Measurements from ENCODE around the gene PLPP4.

PLPP4 gene

DNA sequence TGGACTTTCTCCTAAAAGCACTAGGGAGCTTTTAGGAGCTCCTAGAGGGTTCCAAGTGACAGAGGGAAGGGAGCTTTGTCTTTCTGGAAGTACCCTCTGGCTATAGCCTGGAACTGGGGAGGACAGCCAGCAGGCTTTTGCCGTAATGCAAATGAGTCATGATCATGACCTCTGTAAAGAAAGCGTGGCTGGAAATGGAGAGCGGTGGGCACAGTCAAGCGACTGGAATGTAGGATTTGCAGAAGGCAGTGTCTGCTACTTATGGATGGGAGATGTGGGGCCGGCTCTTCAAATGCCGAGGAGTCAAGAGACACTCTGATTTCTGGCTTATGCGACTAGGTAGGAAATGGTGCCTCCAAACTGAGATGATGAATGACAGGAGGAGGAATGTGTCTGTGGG lies 34.6 kb upstream of the PLPP4 start:
- TF ChIP-seq ZFP3 (CRISPR knock-in tag; IDR thresholded peaks at IDR 0.05) (0 out of 2 replicates have a peak, but pooled peaks have one; percentile 11), PPARA (CRISPR knock-in tag; IDR thresholded peaks at IDR 0.05; ENCODE audit: borderline replicate concordance) (no peak)
- peak; percentile 86 for ATAC-seq

DNA sequence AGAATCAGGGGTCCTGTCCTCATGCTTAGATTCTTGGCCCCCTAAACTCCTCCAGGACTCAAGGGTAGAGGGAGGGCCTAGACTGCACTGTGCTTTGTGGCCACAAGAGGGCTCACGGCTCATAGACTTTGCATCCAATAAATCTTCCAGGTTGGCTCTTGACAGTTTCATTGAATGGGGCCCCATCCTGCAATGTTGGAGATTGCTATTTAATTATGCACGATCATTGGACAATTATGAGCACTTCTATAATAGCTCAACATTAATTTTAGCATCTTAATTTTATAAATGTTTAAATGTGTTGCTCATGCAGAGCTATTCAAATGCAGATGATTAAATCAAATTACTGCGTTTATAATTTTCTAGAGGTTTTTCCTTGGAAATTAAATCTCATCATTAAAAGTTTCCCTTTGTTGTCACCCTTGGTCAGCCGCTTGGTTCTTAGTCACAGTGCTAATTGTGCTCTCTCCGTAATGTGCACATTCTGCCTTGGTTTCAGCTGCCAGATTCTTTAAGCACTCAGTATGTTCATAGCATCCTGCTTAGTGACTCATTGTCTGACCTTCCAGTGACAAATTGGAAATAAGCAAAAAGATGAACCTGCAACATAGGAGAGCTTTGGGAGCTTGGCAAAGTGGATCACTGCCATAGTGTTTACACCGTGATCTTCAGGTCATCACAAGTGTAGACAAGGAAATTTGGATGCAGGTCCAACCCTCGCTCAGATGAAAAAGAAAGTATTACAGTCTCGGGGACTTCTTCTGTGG lies 33.4 kb upstream of the PLPP4 start:
- TF ChIP-seq, protein P1, sequence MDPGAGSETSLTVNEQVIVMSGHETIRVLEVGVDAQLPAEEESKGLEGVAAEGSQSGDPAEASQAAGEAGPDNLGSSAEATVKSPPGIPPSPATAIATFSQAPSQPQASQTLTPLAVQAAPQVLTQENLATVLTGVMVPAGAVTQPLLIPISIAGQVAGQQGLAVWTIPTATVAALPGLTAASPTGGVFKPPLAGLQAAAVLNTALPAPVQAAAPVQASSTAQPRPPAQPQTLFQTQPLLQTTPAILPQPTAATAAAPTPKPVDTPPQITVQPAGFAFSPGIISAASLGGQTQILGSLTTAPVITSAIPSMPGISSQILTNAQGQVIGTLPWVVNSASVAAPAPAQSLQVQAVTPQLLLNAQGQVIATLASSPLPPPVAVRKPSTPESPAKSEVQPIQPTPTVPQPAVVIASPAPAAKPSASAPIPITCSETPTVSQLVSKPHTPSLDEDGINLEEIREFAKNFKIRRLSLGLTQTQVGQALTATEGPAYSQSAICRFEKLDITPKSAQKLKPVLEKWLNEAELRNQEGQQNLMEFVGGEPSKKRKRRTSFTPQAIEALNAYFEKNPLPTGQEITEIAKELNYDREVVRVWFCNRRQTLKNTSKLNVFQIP (CRISPR knock-in tag; IDR thresholded peaks at IDR 0.05; ENCODE audit: borderline replicate concordance, low read depth): no peak
- peak; percentile 43; the same call in 1 of the 2 replicates for TF ChIP-seq ZFP3 (CRISPR knock-in tag; IDR thresholded peaks at IDR 0.05)
- TF ChIP-seq, protein P2, sequence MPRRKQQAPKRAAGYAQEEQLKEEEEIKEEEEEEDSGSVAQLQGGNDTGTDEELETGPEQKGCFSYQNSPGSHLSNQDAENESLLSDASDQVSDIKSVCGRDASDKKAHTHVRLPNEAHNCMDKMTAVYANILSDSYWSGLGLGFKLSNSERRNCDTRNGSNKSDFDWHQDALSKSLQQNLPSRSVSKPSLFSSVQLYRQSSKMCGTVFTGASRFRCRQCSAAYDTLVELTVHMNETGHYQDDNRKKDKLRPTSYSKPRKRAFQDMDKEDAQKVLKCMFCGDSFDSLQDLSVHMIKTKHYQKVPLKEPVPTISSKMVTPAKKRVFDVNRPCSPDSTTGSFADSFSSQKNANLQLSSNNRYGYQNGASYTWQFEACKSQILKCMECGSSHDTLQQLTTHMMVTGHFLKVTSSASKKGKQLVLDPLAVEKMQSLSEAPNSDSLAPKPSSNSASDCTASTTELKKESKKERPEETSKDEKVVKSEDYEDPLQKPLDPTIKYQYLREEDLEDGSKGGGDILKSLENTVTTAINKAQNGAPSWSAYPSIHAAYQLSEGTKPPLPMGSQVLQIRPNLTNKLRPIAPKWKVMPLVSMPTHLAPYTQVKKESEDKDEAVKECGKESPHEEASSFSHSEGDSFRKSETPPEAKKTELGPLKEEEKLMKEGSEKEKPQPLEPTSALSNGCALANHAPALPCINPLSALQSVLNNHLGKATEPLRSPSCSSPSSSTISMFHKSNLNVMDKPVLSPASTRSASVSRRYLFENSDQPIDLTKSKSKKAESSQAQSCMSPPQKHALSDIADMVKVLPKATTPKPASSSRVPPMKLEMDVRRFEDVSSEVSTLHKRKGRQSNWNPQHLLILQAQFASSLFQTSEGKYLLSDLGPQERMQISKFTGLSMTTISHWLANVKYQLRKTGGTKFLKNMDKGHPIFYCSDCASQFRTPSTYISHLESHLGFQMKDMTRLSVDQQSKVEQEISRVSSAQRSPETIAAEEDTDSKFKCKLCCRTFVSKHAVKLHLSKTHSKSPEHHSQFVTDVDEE (CRISPR knock-in tag; IDR thresholded peaks at IDR 0.05): no peak
- TF ChIP-seq, protein P3, sequence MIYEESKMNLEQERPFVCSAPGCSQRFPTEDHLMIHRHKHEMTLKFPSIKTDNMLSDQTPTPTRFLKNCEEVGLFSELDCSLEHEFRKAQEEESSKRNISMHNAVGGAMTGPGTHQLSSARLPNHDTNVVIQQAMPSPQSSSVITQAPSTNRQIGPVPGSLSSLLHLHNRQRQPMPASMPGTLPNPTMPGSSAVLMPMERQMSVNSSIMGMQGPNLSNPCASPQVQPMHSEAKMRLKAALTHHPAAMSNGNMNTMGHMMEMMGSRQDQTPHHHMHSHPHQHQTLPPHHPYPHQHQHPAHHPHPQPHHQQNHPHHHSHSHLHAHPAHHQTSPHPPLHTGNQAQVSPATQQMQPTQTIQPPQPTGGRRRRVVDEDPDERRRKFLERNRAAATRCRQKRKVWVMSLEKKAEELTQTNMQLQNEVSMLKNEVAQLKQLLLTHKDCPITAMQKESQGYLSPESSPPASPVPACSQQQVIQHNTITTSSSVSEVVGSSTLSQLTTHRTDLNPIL (CRISPR knock-in tag; IDR thresholded peaks at IDR 0.05; ENCODE audit: low read depth): no peak
- peak; percentile 77 for ATAC-seq

DNA sequence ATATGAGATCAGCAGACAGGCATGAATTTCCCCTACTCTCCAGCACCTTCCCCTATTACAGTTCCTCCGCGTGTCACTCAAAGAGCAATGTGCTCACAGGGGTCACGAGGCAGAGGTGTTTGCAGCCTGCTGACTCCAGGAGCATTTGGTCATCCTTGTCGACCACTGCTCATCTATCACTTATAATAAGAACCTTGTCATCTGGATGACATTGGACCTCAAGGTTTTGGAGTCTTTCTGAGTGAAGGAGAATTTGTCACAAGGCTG lies 32.9 kb upstream of the PLPP4 start:
- ATAC-seq: peak; percentile 33
- TF ChIP-seq ZFP30 (CRISPR knock-in tag; IDR thresholded peaks at IDR 0.05) (no peak), ZFP3 (CRISPR knock-in tag; IDR thresholded peaks at IDR 0.05) (no peak), BACH2 (CRISPR knock-in tag; IDR thresholded peaks at IDR 0.05; ENCODE audit: borderline replicate concordance) (no peak), ZNF565 (CRISPR knock-in tag; conservative IDR thresholded peaks at IDR 0.05; ENCODE audit: low read depth) (no peak)
- TF ChIP-seq, protein P2 (CRISPR knock-in tag; IDR thresholded peaks at IDR 0.05): no peak

DNA sequence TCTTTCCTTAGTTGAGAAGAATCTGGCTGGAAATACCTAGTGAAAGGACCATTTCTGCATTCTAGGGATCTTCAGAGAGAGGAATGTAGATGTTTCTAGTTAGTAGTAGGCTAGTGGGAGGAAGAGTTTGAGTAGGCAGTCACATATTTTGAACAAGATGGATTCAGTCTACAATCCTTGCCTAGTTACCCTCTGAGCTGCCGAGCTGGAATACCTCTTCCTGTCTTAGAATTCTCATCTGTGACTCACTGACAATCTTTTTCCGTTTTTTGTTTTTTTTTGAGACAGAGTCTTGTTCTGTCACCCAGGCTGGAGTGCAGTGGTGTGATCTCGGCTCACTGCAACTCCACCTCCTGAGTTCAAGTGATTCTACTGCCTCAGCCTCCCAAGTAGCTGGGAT lies 30.7 kb upstream of the PLPP4 start:
- TF ChIP-seq, protein P4, sequence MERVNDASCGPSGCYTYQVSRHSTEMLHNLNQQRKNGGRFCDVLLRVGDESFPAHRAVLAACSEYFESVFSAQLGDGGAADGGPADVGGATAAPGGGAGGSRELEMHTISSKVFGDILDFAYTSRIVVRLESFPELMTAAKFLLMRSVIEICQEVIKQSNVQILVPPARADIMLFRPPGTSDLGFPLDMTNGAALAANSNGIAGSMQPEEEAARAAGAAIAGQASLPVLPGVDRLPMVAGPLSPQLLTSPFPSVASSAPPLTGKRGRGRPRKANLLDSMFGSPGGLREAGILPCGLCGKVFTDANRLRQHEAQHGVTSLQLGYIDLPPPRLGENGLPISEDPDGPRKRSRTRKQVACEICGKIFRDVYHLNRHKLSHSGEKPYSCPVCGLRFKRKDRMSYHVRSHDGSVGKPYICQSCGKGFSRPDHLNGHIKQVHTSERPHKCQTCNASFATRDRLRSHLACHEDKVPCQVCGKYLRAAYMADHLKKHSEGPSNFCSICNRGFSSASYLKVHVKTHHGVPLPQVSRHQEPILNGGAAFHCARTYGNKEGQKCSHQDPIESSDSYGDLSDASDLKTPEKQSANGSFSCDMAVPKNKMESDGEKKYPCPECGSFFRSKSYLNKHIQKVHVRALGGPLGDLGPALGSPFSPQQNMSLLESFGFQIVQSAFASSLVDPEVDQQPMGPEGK (CRISPR knock-in tag; IDR thresholded peaks at IDR 0.05; ENCODE audit: borderline replicate concordance): no peak
- TF ChIP-seq, protein P2 (CRISPR knock-in tag; IDR thresholded peaks at IDR 0.05): no peak
- no peak for TF ChIP-seq ZNF70 (CRISPR knock-in tag; IDR thresholded peaks at IDR 0.05)
- TF ChIP-seq ZFP3 (CRISPR knock-in tag; IDR thresholded peaks at IDR 0.05): no peak
- ATAC-seq: no peak

Data from SK-N-SH treated with all-trans-retinoic acid at 6 μM for 48 hours (cell line).